Measurements from ENCODE around the gene RAB23.

- TF ChIP-seq POLR2A (IDR thresholded peaks at IDR 0.05) (no peak), CTCF (IDR thresholded peaks at IDR 0.05) (no peak), POLR2AphosphoS5 (IDR thresholded peaks at IDR 0.05) (no peak)
Observed at GRCh38 chr6:57174511-57174907, 47.6 kb downstream of the RAB23 start.

All from upper lobe of left lung (tissue), 4 donors.